Parathyroid adenoma (tissue), 2 donors: ENCODE data around the gene INPP5A.

Source experiments
- H2AFZ ChIP-seq: fragments of 300-600 bp; sonication (generic); one replicate; pipeline ENCODE4 v1.7.0; 2017; ENCODE audit warnings: antibody characterized with exemption, mild to moderate bottlenecking
- H3K27ac ChIP-seq: fragments of 300-600 bp; sonication (generic); one replicate; pipeline ENCODE4 v1.7.0; 2017
- H3K27me3 ChIP-seq: fragments of 300-600 bp; sonication (generic); one replicate; pipeline ENCODE4 v1.7.0; 2017; ENCODE audit warnings: low read length; ENCODE audit not compliant: control insufficient read depth, insufficient read depth
- H3K36me3 ChIP-seq: fragments of 300-600 bp; sonication (generic); one replicate; pipeline ENCODE4 v1.7.0; 2017; ENCODE audit warnings: low read length; ENCODE audit not compliant: control insufficient read depth, insufficient read depth
- H3K4me1 ChIP-seq: fragments of 300-600 bp; sonication (generic); one replicate; pipeline ENCODE4 v1.7.0; 2017; ENCODE audit warnings: control low read depth
- H3K4me2 ChIP-seq: fragments of 300-600 bp; sonication (generic); one replicate; pipeline ENCODE4 v1.7.0; 2017; ENCODE audit warnings: low read length
- H3K4me3 ChIP-seq: fragments of 300-600 bp; sonication (generic); one replicate; pipeline ENCODE4 v1.7.0; 2017; ENCODE audit warnings: low read depth, low read length
- H3K79me2 ChIP-seq: fragments of 300-600 bp; sonication (generic); one replicate; pipeline ENCODE4 v1.7.0; 2017; ENCODE audit warnings: control low read depth
- H3K9ac ChIP-seq: fragments of 300-600 bp; sonication (generic); one replicate; pipeline ENCODE4 v1.7.0; 2017; ENCODE audit warnings: mild to moderate bottlenecking
- H3K9me3 ChIP-seq: fragments of 300-600 bp; sonication (generic); one replicate; pipeline ENCODE4 v1.7.0; 2017; ENCODE audit warnings: low read length; ENCODE audit not compliant: control insufficient read depth
- TF ChIP-seq, protein P1 (sequence below): fragments of 300-600 bp; sonication (generic); IDR thresholded peaks from one replicate; pipeline ENCODE4 v1.7.0; 2017; ENCODE audit warnings: antibody characterized with exemption, mild to moderate bottlenecking
- donor health status: primary hyperparathyroidism.

Gene INPP5A

DNA sequence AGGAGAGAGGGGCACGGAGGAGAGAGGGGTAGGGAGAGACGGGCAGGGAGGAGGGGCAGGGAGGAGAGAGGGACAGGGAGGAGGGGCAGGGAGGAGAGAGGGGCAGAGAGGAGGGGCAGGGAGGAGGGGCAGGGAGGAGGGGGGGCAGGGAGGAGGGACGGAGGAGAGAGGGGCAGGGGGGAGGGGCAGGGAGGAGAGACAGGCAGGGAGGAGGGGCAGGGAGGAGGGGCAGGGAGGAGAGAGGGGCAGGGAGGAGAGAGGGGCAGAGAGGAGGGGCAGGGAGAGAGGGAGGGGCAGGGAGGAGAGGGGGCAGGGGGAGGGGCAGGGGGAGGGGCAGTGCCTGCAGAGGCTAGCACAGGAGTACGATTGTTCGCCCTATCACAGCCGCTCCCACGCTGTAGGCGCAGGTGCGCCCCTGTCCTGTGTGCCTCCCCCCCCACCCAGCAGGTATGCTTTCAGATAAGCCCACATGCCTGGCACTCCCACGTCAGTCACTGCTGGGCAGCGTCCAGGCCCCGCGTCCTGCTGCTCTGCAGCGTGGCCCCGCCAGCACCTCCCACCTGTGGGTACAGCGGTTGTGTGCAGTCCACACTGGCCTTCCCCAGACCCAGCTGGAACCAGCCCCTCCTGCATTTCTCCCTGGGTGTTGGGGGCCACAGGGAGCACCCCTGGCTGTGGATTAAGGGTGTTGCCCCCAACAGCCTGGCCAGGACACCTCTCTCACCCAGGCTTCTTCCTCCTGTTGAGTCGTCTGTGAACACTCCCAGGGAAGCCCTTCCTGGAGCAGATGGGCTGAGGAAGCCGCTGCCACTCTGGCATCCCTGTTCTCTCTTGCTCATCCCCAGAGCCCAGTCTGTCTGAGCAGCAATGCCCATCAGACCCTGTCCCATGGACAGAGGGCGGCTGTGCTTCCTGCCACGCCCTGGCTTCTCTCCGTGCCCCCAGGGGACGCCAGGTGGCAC, 237.6 kb downstream of the INPP5A start:
- no peak overlapping the region for H3K4me3 ChIP-seq
- H3K36me3 ChIP-seq = no peaks in the 10 kb centered on the region
- H3K9ac ChIP-seq = no peak overlapping the region
- H3K27ac ChIP-seq = no peak overlapping the region
- TF ChIP-seq, protein P1, sequence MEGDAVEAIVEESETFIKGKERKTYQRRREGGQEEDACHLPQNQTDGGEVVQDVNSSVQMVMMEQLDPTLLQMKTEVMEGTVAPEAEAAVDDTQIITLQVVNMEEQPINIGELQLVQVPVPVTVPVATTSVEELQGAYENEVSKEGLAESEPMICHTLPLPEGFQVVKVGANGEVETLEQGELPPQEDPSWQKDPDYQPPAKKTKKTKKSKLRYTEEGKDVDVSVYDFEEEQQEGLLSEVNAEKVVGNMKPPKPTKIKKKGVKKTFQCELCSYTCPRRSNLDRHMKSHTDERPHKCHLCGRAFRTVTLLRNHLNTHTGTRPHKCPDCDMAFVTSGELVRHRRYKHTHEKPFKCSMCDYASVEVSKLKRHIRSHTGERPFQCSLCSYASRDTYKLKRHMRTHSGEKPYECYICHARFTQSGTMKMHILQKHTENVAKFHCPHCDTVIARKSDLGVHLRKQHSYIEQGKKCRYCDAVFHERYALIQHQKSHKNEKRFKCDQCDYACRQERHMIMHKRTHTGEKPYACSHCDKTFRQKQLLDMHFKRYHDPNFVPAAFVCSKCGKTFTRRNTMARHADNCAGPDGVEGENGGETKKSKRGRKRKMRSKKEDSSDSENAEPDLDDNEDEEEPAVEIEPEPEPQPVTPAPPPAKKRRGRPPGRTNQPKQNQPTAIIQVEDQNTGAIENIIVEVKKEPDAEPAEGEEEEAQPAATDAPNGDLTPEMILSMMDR = no peak
- H3K79me2 ChIP-seq = no peaks in the 10 kb centered on the region
- no peak overlapping the region for H3K4me2 ChIP-seq
- no peaks in the 10 kb centered on the region for H3K9me3 ChIP-seq
- no peaks in the 10 kb centered on the region for H3K4me1 ChIP-seq
- H2AFZ ChIP-seq = no peak overlapping the region
- H3K27me3 ChIP-seq = no peaks in the 10 kb centered on the region

DNA sequence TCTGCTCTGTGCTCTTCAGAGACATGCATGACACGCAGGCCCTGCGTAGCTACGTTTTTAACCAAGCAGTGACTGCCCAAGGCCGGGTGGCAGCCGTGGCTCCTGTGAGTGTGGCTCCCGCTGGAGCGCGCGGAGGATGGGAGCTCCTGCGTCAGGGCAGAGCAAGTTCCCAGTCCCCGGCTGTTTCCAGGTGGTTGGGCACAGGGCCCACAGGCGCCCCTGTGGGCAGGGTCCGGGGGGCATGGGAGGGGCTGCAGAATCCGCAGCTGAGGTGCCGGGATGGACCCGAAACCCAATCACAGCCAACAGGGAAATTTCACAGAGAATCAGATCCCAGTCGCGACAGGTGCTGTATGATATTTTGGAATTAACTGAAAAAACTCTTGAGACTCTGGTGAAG, 238.6 kb downstream of the INPP5A start:
- Histone ChIP-seq H2AFZ (no peak overlapping the region), H3K4me1 (no peaks in the 10 kb centered on the region), H3K27ac (no peak overlapping the region), H3K36me3 (no peaks in the 10 kb centered on the region), H3K4me3 (no peak overlapping the region), H3K27me3 (no peaks in the 10 kb centered on the region), H3K9me3 (no peaks in the 10 kb centered on the region), H3K79me2 (no peaks in the 10 kb centered on the region), H3K4me2 (no peak overlapping the region), H3K9ac (no peak overlapping the region)
- TF ChIP-seq, protein P1 = no peak

DNA sequence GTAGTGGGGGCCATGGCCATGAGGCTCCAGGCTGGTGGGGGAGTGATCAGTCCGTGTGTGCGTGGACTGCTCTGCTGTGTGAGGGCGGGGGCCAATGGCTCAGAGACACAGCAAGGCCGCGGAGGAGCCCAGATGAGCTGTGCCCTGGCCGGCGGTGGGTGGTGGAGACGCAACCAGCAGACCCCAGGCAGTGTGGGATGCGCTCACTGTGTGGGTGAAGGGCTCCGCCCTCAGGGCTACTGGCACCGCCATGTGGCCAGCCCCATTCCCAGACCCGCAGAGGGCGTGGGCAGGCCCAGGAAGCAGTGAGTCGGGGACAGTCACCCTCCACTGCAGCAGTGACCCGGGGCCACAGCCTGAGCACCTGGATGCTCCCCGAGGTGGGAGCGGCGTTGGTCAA, 239.2 kb downstream of the INPP5A start:
- no peaks in the 10 kb centered on the region for H3K79me2 ChIP-seq
- H3K4me2 ChIP-seq = no peak overlapping the region
- no peaks in the 10 kb centered on the region for H3K4me1 ChIP-seq
- no peak overlapping the region for H3K4me3 ChIP-seq
- no peaks in the 10 kb centered on the region for H3K36me3 ChIP-seq
- TF ChIP-seq, protein P1 = no peak
- no peaks in the 10 kb centered on the region for H3K27me3 ChIP-seq
- H3K9ac ChIP-seq = no peak overlapping the region
- no peak overlapping the region for H2AFZ ChIP-seq
- no peaks in the 10 kb centered on the region for H3K9me3 ChIP-seq
- no peak overlapping the region for H3K27ac ChIP-seq

DNA sequence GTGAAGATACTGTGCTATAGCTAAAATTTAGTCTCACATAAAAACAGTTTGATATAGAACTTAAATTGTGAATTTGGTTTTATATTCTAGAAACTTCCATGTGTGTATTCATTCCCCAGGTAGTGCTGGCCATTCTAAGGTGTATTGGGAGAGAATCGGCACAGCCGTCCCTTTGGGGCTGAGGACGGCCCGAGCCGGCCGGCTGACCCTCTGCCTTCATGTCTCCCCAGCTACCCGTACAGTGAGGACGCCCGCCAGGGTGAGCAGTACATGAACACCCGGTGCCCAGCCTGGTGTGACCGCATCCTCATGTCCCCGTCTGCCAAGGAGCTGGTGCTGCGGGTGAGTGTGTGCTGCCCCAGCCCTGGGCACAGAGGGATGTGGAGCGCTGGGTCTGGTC, 239.9 kb downstream of the INPP5A start:
- TF ChIP-seq, protein P1 = no peak
- H3K9me3 ChIP-seq = no peaks in the 10 kb centered on the region
- H3K4me3 ChIP-seq = no peak overlapping the region
- H3K36me3 ChIP-seq = no peaks in the 10 kb centered on the region
- H3K27ac ChIP-seq = no peak overlapping the region
- no peaks in the 10 kb centered on the region for H3K27me3 ChIP-seq
- no peak overlapping the region for H2AFZ ChIP-seq
- no peaks in the 10 kb centered on the region for H3K4me1 ChIP-seq
- no peak overlapping the region for H3K9ac ChIP-seq
- no peak overlapping the region for H3K4me2 ChIP-seq
- H3K79me2 ChIP-seq = no peaks in the 10 kb centered on the region
